SK-N-SH treated with all-trans-retinoic acid at 6 μM for 48 hours (cell line): ENCODE measurements around the gene PPP1R1C.
"Not testable (repeated sequence)": the region's sequence is repeated elsewhere in the genome, so short reads cannot be mapped to it uniquely, and the experiment has no call there.

Experiments used
- ARNTL ChIP-seq: fragments of 450-650 bp; formaldehyde crosslinking; IDR thresholded peaks from 2 replicates; pipeline ENCODE4 v1.5.0; 2020; ENCODE audit warnings: low read depth, mild to moderate bottlenecking, moderate library complexity, borderline replicate concordance
- CSRNP3 ChIP-seq: fragments of 250-450 bp; sonication (Bioruptor Pico); IDR thresholded peaks from 2 replicates; pipeline ENCODE4 v1.5.1; 2021; ENCODE audit warnings: mild to moderate bottlenecking, moderate library complexity
- ESRRG ChIP-seq: fragments of 250-450 bp; sonication (Bioruptor Pico); IDR thresholded peaks from 2 replicates; pipeline ENCODE4 v1.6.1; 2021; ENCODE audit warnings: mild to moderate bottlenecking
- GLIS3 ChIP-seq: fragments of 250-450 bp; sonication (Bioruptor Pico); IDR thresholded peaks from 2 replicates; pipeline ENCODE4 v1.5.0; 2020; ENCODE audit warnings: mild to moderate bottlenecking, moderate library complexity
- PATZ1 ChIP-seq: fragments of 250-450 bp; sonication (Bioruptor Pico); IDR thresholded peaks from 2 replicates; pipeline ENCODE4 v1.8.0; 2020; ENCODE audit warnings: mild to moderate bottlenecking, moderate library complexity, borderline replicate concordance
- ZFP3 ChIP-seq: fragments of 250-450 bp; sonication (Bioruptor Pico); IDR thresholded peaks from 2 replicates; pipeline ENCODE4 v1.5.0; 2020; ENCODE audit warnings: mild to moderate bottlenecking, moderate library complexity
- ZNF70 ChIP-seq: fragments of 450-650 bp; formaldehyde crosslinking; IDR thresholded peaks from 2 replicates; pipeline ENCODE4 v1.5.0; 2020; ENCODE audit warnings: mild to moderate bottlenecking, moderate library complexity

- not testable (repeated sequence) for TF ChIP-seq ZNF70 (CRISPR knock-in tag); ZFP3 (CRISPR knock-in tag); PATZ1; ESRRG (CRISPR knock-in tag); CSRNP3; GLIS3 (CRISPR knock-in tag); ARNTL (CRISPR knock-in tag)
Observed at GRCh38 chr2:181955866-181956265, 29.8 kb upstream of the PPP1R1C start.
